GM21526 (cell line): ENCODE data around the gene THOC5.
"Not testable (repeated sequence)": the region's sequence is repeated elsewhere in the genome, so short reads cannot be mapped to it uniquely, and the experiment has no call there.

Experiments used
- ATAC-seq: cut with Tn5 transposase; IDR thresholded peaks from one replicate; pipeline ENCODE4 v1.9.1; 2021; ENCODE audit warnings: moderate library complexity; ENCODE audit not compliant: unreplicated experiment, low FRiP score

Gene THOC5

DNA sequence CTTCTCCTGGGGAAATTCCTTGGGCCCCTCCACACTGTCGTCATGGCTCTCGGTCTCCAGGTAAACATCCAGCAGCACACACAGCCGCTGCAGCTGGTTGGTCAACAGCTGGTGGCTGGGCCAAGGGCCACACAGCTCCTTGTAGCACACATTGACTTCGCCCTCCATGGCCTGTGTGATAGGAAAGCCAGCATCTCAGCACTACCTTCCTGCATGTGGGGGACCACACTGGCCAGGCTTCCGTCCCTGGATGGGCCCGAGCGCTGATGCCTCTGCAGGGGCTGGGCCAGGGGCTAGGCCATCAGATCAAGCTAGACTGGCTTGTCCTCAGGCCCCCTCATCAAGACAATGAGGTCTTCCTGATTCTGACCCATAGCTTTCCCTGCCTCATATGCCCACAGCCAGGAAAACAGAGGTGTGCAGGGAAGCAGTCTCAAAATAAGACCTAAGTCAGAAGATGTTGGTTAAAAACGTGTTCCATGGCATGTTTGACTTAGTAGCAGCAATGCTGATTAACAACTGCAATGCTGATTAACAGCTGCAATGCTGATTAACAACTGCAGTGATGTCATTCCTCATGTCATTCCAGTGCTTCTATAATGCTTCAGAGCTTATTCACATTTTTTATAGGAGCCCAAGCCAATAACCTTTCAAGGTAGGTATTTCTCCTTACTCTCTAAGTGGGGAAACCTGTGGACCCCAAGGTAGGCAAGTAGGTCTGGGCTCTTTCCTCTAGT lies 42.3 kb downstream of the THOC5 start:
- ATAC-seq = no peak

DNA sequence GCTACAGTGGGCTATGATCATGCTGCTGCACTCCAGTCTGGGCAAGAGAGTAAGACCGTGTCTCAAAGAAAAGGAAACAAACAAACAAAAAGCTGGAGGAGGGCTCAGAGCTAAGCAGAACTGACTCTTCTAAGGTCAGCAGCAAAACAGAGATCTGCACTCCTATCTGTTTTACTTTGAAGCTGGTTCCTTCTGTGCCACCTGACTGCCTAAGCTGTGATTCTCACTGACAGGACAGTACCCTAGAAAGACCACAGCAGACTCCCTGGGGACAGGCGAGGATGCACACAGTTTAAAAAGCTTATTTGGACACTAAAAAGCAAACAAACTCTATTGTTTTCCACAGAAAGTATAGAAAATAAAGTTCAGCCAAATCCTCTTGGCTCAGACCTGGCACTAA lies 43.0 kb downstream of the THOC5 start:
- no peak for ATAC-seq

DNA sequence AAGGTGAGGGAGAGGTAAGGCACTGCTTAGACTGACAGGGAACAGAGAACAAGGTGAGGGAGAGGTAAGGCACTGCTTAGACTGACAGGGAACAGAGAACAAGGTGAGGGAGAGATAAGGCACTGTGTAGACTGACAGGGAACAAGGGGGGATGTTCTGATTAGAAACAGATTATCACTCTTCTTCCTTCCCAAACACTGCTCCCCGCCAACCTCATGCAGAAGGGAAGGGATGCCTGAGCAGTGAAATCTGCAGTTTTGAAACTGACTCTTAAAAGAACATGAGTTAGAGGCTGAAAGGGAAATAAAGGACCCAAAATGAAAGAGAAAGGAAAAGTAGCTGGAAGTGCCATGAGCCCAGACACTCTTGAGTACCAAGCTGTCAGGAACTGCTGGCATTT lies 43.7 kb downstream of the THOC5 start:
- no peak for ATAC-seq

DNA sequence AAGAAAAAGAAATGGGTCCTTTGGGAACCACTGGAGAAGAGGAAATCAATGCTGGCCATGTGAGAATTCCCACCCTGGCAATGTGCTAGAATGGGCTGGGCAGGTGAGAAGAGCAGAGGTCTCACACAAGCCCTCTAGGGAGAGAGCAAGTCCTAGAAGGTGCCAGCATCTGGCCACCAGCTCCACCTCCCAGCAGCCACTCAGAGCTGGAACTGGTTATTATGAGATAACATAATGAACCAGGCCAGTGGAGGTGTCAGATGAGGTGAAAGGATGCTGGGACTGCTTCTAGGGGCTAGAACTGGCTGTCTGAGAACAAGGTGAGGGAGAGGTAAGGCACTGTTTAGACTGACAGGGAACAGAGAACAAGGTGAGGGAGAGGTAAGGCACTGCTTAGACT lies 44.3 kb downstream of the THOC5 start:
- no peak for ATAC-seq

DNA sequence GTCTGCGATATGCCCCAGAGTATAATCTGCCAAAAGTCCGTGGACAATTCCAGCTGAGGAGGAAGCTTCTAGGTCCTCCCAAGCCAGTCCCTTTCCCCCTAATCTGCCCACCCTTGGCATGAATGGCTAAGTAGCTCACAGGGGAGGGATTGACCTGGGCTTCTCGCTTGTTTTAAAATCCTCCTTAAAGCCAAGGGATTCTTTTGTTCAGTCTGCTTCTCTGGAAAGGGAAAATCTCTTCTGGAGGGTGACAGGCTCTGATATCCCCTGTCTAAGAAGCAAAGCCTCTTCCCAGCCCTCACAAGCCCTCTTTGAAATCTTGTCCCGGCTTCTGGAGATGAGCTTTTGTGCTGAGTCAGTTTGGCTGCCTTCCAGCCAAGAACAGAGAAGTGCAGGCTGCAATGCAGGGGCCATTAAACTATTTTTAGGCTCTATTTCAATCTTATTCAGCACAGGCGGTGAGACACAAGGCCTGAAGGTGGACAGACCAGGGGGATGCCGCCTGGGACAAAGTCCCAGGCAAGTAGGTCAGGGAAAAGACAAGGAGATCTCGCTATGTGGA lies 49.7 kb downstream of the THOC5 start:
- ATAC-seq = no peak

DNA sequence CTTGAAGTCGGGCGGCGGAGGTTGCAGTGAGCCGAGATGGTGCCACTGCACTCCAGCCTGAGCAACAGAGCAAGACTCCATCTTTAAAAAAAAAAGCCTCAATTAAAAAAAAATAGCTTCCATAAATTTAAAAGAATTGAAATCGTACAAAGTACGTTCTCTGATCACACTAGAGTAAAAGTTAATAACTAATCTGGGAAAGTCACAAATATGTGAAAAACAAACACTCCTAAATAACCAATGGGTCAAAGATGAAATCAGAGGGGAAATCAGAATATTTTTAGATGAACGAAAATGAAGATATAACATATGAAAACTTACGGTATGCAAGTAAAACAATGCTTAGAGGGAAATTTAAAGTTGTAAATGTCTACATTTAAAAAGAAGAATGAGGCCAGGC lies 53.7 kb downstream of the THOC5 start:
- no peak for ATAC-seq

DNA sequence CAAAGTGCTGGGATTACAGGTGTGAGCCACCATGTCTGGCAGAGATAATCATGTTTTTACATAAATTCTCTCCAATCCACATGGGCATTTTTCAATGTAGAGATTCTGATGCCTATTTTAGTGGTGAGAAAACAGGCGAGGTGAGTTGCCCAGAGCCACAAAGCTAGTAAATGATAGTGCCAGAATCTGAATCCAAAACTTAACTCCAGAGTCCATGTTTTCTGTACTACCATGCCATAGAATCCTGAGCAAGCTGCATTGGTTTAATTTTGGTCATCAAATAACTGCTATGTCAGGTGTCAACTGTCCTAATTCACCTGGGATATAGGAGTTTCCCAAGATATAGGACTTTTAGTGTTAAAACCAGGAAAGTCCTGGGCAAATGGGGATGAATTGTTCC lies 59.9 kb downstream of the THOC5 start:
- ATAC-seq = no peak

DNA sequence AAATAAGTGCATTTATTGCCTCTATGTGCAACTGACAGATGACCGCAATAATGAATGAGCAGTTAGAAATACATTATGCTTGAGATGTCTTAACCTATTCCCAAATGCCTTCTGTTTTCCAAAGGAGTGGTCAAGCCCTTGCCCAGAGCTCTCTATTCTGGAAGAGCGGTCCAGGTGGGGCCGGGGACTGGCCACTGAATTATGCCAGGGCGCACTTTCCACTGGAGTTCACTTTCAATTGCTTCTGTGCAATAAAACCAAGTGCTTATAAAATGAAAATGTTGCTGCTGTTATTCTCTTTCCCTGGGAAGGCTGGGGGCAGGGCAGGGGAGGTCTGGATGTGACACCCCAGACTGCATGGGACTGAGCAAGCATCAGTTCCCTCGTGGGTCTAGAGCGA lies 62.5 kb downstream of the THOC5 start:
- ATAC-seq = no peak

DNA sequence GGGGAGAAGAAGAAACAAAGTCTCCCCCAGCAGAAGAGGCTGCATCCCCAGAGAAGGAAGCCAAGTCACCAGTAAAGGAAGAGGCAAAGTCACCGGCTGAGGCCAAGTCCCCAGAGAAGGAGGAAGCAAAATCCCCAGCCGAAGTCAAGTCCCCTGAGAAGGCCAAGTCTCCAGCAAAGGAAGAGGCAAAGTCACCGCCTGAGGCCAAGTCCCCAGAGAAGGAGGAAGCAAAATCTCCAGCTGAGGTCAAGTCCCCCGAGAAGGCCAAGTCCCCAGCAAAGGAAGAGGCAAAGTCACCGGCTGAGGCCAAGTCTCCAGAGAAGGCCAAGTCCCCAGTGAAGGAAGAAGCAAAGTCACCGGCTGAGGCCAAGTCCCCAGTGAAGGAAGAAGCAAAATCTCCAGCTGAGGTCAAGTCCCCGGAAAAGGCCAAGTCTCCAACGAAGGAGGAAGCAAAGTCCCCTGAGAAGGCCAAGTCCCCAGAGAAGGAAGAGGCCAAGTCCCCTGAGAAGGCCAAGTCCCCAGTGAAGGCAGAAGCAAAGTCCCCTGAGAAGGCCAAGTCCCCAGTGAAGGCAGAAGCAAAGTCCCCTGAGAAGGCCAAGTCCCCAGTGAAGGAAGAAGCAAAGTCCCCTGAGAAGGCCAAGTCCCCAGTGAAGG lies 64.3 kb downstream of the THOC5 start:
- not testable (repeated sequence) for ATAC-seq

DNA sequence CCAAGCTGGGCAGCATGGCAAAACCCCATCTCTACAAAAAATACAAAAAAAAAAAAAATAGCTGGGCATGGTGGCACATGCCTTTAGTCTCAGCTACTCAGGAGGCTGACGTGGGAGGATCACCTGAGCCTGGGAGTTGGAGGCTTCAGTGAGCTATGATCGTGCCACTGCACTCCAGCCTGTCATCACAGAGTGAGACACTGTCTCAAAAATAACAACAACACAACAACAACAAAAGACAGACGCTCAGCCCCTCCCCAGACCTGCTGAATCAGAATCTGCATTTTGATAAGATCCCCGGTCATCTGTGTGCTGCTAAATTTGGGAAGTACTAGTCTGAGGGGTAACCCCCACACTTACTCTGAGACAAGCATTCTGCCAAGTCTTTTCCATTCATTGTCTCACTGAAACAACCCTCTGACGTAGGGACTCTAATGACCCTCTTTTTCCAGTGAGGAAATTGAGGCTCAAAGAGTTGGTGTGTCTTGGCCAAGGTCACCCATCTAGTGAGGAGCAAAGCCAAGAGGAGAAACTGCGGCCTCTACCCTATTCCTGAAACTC lies 66.1 kb downstream of the THOC5 start:
- no peak for ATAC-seq

DNA sequence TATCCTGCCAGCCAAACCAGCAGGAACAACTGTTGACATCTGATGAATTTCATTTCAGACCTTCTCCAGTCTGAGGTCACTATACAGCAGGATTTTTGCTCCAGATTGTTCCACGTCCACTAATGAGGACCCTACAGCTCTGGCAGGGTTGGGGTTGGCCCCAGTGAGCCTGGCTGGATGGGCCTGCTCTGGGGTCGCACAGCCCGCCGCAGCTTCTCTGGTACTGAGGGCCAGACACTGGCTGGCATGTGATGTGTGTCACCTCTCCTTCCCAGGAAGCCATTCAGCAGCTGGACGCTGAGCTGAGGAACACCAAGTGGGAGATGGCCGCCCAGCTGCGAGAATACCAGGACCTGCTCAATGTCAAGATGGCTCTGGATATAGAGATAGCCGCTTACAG lies 68.1 kb downstream of the THOC5 start:
- ATAC-seq = no peak

DNA sequence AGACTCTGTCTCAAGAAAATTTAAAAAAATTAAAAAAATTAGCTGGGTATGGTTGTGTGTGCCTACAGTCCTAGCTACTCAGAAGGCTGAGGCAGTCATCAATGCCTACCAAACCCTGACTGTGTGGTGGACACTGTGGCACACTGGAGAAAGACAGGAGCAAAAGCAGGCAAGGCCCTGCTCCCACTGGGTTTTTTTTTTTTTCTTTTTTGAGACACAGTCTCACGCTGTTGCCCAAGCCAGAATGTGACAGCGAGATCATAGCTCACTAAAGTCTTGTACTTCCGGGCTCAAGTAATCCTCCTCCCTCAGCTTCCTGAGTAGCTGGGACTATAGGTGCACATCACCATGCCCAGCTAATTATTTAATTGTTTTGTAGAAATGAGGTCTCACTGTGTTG lies 68.9 kb downstream of the THOC5 start:
- no peak for ATAC-seq

DNA sequence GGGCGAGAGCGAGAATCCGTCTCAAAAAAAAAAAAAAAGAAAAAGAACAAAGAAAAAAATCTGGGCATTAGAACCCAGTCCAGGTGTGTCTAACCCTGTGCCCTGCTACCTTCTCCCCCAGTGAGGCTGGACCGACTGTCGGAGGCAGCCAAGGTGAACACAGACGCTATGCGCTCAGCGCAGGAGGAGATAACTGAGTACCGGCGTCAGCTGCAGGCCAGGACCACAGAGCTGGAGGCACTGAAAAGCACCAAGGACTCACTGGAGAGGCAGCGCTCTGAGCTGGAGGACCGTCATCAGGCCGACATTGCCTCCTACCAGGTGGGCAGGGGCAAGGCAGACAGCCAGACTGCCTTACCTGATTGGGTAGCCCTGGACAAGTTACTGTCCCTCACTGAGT lies 70.3 kb downstream of the THOC5 start:
- no peak for ATAC-seq

DNA sequence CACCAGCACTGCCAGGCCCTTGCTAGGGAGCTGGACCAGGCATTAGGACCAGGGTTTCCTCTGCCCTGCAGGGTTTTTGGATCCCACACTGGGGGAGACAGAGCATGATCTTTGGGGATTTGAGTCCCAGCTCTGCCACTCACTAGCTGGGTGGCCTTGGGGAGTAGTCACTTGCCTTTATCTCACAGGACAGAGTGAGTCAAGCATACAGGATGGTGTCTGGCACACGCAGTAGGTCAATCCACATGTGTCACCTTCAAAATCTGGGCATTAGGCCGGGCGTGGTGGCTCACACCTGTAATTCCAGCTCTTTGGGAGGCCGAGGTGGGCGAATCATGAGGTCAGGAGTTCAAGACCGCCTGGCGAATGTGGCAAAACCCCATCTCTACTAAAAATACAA lies 70.8 kb downstream of the THOC5 start:
- ATAC-seq = no peak

DNA sequence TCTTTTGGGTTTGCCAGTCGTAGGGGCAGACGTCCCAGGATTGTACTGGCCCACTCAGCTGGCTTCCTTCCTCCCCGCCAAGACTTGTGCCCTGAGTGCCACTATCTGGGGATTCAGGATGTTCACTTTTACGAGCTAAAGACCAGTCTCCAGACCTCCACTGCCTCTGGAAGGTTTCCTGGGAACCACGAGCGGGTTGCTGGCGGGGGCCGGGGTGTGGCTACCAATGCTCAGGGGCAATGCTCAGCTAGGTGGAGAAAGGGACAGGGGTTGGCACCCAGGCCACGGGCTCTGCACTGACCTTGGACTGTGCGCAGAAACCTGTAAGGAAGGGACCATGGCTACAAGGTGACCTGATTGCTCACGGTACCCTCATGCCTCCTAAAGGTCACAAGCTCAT lies 71.3 kb downstream of the THOC5 start:
- no peak for ATAC-seq

DNA sequence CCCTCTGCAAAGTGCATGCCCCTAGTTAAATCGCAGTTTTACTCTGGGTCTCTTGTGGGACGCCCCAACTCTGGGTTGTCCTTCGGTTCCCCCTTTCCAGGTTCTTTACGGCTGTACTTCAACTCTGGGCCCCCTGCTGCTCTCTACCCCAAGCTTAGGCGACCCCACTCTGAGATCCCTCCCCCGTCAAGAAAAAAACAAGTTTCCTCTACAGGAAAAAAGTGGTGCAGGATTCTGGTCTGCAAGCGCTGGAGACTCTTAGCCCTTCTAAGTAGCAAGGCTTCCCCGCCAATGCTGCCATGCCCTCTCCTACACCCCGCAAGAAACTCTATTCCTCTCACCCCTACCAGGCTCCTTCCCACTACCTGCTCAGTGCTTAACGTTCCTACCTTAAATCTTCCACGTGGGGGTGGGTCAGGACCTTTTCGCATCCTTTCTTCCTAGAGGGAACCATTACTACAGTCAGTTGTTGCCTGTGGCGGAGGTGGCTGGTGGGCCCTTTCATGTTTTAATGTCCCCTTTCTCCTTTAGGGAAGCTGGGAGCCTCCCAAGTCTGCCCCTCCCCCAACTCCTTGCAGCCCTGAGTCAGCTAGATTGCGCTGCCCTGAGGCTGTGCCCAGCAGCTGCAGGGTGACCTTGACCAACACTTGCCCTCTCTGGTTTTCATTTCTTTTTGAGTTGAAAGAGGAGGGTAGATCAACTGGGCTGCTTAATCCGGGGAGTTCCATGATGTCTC lies 72.1 kb downstream of the THOC5 start:
- ATAC-seq = no peak

DNA sequence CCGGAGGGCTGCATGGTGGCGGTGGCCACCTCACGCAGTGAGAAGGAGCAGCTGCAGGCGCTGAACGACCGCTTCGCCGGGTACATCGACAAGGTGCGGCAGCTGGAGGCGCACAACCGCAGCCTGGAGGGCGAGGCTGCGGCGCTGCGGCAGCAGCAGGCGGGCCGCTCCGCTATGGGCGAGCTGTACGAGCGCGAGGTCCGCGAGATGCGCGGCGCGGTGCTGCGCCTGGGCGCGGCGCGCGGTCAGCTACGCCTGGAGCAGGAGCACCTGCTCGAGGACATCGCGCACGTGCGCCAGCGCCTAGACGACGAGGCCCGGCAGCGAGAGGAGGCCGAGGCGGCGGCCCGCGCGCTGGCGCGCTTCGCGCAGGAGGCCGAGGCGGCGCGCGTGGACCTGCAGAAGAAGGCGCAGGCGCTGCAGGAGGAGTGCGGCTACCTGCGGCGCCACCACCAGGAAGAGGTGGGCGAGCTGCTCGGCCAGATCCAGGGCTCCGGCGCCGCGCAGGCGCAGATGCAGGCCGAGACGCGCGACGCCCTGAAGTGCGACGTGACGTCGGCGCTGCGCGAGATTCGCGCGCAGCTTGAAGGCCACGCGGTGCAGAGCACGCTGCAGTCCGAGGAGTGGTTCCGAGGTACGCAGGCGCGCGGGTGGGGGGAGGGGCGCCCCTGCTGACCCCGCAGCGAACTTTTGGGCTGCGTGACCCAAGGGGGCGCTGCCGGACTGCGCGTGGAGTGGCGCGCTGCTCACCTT lies 72.9 kb downstream of the THOC5 start:
- ATAC-seq = no peak

DNA sequence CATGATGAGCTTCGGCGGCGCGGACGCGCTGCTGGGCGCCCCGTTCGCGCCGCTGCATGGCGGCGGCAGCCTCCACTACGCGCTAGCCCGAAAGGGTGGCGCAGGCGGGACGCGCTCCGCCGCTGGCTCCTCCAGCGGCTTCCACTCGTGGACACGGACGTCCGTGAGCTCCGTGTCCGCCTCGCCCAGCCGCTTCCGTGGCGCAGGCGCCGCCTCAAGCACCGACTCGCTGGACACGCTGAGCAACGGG lies 73.4 kb downstream of the THOC5 start:
- ATAC-seq = no peak

DNA sequence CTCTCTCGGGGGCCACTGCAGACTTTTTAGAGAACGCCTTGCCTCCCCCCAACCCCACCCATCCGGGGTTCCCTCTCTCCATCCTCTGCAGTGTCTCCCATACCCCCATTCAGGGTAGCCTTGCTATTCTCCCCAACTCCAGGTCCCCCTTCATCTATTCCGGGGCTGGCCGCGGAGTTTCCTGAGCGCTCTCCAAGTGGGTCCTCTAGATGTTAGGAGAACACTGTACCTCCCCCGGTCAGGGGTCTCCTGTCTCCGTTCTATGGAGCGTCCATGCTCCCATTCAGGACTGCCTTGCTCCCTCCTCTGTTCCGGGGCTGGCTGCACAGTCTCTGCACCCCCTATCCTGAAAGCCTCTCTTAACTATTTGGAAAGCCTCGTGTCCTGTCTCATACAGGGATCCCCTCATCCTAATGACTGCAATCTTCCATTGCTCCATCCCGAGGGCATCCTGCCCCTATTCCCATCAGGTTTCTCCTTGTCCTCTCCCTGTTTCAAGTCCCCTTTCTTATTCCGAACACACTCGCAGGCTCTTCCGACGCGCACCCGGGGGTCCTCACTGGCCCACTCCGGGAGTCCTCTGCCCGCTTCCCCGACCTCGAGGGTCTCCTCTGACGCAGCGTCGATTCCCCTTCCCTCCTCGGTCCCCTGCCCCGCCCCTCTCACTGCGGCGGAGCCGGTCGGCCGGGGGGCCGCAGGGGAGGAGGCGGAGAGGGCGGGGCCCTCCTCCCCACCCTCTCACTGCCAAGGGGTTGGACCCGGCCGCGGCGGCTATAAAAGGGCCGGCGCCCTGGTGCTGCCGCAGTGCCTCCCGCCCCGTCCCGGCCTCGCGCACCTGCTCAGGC lies 73.9 kb downstream of the THOC5 start, which contains the start of gene NEFH:
NEFH (plus strand) TSS at position 802 of the 845 bp plus-strand sequence. CDS start 45 bp downstream, outside the sequence.
- no peak for ATAC-seq
